ENCODE data around the gene FGF23.
"Not testable (repeated sequence)": the region's sequence is repeated elsewhere in the genome, so short reads cannot be mapped to it uniquely, and the experiment has no call there.

The FGF23 gene

GRCh38 chr12:4407136-4407535, 27.6 kb upstream of the FGF23 start:
- no peaks in the 10 kb centered on the region for H3K27me3 ChIP-seq (ENCODE audit: control insufficient read depth in 1 of 2, insufficient read depth in 2 of 2, low read length in 2 of 2)
- no peaks in the 10 kb centered on the region for H3K4me1 ChIP-seq (ENCODE audit: insufficient read depth, low read length)
- no peaks in the 10 kb centered on the region for H3K9me3 ChIP-seq (ENCODE audit: low read length)
- no peak overlapping the region for H3K27ac ChIP-seq (ENCODE audit: low read depth, low read length)
- no peak overlapping the region for H3K9ac ChIP-seq (ENCODE audit: low read length)
- H3K4me3 ChIP-seq (ENCODE audit: low read depth in 1 of 2, low read length in 2 of 2): no peak overlapping the region
- no peaks in the 10 kb centered on the region for H3K36me3 ChIP-seq (ENCODE audit: insufficient read depth, low read length)

DNA sequence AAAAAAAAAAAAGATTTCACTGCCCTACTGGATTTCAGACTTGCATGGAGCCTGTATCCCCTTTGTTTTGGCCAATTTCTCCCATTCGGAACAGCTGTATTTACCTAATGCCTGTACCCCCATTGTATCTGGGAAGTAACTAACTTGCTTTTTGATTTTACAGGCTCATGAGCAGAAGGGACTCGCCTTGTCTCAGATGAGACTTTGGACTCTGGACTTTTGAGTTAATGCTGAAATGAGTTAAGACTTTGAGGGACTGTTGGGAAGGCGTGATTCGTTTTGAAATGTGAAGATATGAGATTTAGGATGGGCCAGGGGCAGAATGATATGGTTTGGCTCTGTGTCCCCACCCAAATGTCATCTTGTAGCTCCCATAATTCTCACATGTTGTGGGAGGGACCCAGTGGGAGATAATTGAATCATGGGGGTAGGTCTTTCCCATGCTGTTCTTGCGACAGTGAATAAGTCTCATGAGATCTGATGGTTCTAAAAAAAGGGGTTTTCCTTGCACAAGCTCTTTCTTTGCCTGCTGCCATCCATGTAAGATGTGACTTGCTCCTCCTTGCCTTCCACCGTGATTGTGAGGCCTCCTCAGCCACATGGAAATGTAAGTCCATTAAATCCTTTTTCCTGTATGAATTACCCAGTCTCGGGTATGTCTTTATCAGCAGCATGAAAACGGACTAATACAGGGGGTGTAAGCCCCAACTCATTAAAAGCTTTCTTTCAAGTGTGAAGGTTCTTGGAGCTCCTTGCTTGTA, 25.5 kb upstream of the FGF23 start:
- H3K4me3 ChIP-seq (ENCODE audit: low read depth in 1 of 2, low read length in 2 of 2); H3K27me3 ChIP-seq (ENCODE audit: control insufficient read depth in 1 of 2, insufficient read depth in 2 of 2, low read length in 2 of 2); H3K9me3 ChIP-seq (ENCODE audit: low read length); H3K27ac ChIP-seq (ENCODE audit: low read depth, low read length); H3K4me1 ChIP-seq (ENCODE audit: insufficient read depth, low read length); H3K9ac ChIP-seq (ENCODE audit: low read length); H3K36me3 ChIP-seq (ENCODE audit: insufficient read depth, low read length): not testable (repeated sequence)

- Histone ChIP-seq H3K27ac (ENCODE audit: low read depth, low read length) (no peak overlapping the region), H3K4me3 (ENCODE audit: low read depth in 1 of 2, low read length in 2 of 2) (no peak overlapping the region), H3K9me3 (ENCODE audit: low read length) (no peaks in the 10 kb centered on the region), H3K4me1 (ENCODE audit: insufficient read depth, low read length) (no peaks in the 10 kb centered on the region), H3K36me3 (ENCODE audit: insufficient read depth, low read length) (no peaks in the 10 kb centered on the region), H3K9ac (ENCODE audit: low read length) (no peak overlapping the region), H3K27me3 (ENCODE audit: control insufficient read depth in 1 of 2, insufficient read depth in 2 of 2, low read length in 2 of 2) (no peaks in the 10 kb centered on the region)
Measured at GRCh38 chr12:4402996-4403395, 23.5 kb upstream of the FGF23 start.

DNA sequence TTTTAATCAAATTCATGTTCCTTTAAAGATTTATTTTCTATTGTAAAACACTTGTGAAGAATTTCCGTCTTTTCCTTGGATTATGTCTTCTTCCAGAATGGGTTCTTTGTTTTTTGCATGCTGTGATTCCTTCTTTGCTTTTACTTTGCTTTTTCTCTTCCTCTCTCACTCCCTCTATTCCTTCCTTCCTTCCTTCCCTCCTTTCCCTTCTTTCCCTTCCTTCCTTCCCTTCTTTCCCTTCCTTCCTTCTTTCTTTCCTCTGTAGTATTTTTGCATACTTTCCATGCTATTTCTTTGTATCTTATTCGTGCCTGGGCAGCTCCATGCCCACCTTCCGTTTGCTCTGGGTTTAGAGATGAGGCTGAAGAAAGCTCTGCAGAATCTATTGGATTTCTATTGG, 21.6 kb upstream of the FGF23 start:
- no peaks in the 10 kb centered on the region for H3K4me1 ChIP-seq (ENCODE audit: insufficient read depth, low read length)
- no peak overlapping the region for H3K4me3 ChIP-seq (ENCODE audit: low read depth in 1 of 2, low read length in 2 of 2)
- no peaks in the 10 kb centered on the region for H3K9me3 ChIP-seq (ENCODE audit: low read length)
- no peaks in the 10 kb centered on the region for H3K27me3 ChIP-seq (ENCODE audit: control insufficient read depth in 1 of 2, insufficient read depth in 2 of 2, low read length in 2 of 2)
- no peak overlapping the region for H3K27ac ChIP-seq (ENCODE audit: low read depth, low read length)
- no peak overlapping the region for H3K9ac ChIP-seq (ENCODE audit: low read length)
- no peaks in the 10 kb centered on the region for H3K36me3 ChIP-seq (ENCODE audit: insufficient read depth, low read length)

GRCh38 chr12:4395818-4396217, 16.3 kb upstream of the FGF23 start:
- H3K9ac ChIP-seq (ENCODE audit: low read length): no peak overlapping the region

GRCh38 chr12:4393211-4393610, 13.7 kb upstream of the FGF23 start:
- Histone ChIP-seq H3K36me3 (ENCODE audit: insufficient read depth, low read length) (no peaks in the 10 kb centered on the region), H3K27ac (ENCODE audit: low read depth, low read length) (no peak overlapping the region), H3K4me3 (ENCODE audit: low read depth in 1 of 2, low read length in 2 of 2) (no peak overlapping the region), H3K27me3 (ENCODE audit: control insufficient read depth in 1 of 2, insufficient read depth in 2 of 2, low read length in 2 of 2) (peaks cover 0 to 6% of the 10 kb centered on the region in 2 donors), H3K4me1 (ENCODE audit: insufficient read depth, low read length) (no peaks in the 10 kb centered on the region), H3K9me3 (ENCODE audit: low read length) (no peaks in the 10 kb centered on the region), H3K9ac (ENCODE audit: low read length) (no peak overlapping the region)

More at GRCh38 chr12:4395818-4396217, 16.3 kb upstream of the FGF23 start:
- no peak overlapping the region for H3K4me3 ChIP-seq (ENCODE audit: low read depth in 1 of 2, low read length in 2 of 2)
- no peak overlapping the region for H3K27ac ChIP-seq (ENCODE audit: low read depth, low read length)
- H3K36me3 ChIP-seq (ENCODE audit: insufficient read depth, low read length): no peaks in the 10 kb centered on the region
- H3K27me3 ChIP-seq (ENCODE audit: control insufficient read depth in 1 of 2, insufficient read depth in 2 of 2, low read length in 2 of 2): peaks cover 0 to 6% of the 10 kb centered on the region in 2 donors
- no peaks in the 10 kb centered on the region for H3K9me3 ChIP-seq (ENCODE audit: low read length)
- no peaks in the 10 kb centered on the region for H3K4me1 ChIP-seq (ENCODE audit: insufficient read depth, low read length)

DNA sequence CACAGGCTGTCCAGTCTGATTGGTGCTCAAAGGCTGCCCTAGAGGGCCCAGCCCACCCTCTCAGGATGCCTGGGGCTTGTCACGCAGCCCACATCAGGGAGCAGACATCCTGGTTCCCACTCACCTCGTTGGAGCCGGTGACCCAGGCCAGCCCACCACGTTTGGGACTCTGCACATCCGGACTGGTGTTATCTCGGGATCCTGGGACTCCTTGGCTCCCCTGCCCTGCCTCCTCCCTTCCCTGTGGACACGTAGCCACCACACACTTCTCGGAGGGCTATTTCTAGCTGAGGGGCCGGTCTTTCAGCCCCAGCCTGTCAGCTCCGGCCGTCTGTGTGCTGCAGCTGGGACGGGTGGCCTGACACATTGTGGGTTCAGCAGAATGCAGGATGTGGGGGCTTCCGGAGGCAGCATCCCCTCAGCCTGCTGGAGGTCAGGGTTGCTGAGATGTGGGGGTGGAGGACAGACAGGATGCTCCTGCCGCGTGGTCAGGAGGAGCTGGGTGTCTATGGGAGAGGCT, 12.8 kb upstream of the FGF23 start:
- no peaks in the 10 kb centered on the region for H3K36me3 ChIP-seq (ENCODE audit: insufficient read depth, low read length)
- no peaks in the 10 kb centered on the region for H3K9me3 ChIP-seq (ENCODE audit: low read length)
- peaks cover 0 to 6% of the 10 kb centered on the region in 2 donors for H3K27me3 ChIP-seq (ENCODE audit: control insufficient read depth in 1 of 2, insufficient read depth in 2 of 2, low read length in 2 of 2)

DNA sequence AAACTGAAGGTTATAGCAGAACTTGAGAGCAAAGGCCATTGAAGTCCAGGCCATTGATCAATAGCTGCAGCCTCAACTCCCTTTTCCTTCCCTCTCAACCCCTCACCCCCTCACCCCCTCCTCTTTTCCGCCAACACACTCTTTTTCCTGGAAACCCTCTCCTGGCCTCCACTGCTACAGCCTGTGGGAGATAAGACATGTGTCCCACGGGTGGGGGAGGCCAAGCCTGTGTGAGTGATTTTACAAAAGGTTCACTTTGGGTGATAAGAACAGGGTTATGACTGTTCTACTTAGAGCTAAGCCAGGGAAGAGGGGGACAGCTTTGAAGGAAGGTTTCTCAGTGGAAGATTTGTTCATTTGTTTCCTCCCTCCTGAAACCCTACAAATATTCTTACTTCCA, 9.2 kb upstream of the FGF23 start:
- Histone ChIP-seq H3K4me1 (ENCODE audit: insufficient read depth, low read length) (no peaks in the 10 kb centered on the region), H3K4me3 (ENCODE audit: low read depth in 1 of 2, low read length in 2 of 2) (no peak overlapping the region), H3K27me3 (ENCODE audit: control insufficient read depth in 1 of 2, insufficient read depth in 2 of 2, low read length in 2 of 2) (peaks cover 0 to 6% of the 10 kb centered on the region in 2 donors)

More for the DNA sequence above, 12.8 kb upstream of the FGF23 start:
- Histone ChIP-seq H3K4me1 (ENCODE audit: insufficient read depth, low read length) (no peaks in the 10 kb centered on the region), H3K4me3 (ENCODE audit: low read depth in 1 of 2, low read length in 2 of 2) (no peak overlapping the region), H3K9ac (ENCODE audit: low read length) (no peak overlapping the region), H3K27ac (ENCODE audit: low read depth, low read length) (no peak overlapping the region)

GRCh38 chr12:4388032-4388431, 8.5 kb upstream of the FGF23 start:
- H3K9me3 ChIP-seq (ENCODE audit: low read length): no peaks in the 10 kb centered on the region
- H3K27ac ChIP-seq (ENCODE audit: low read depth, low read length): no peak overlapping the region
- no peak overlapping the region for H3K4me3 ChIP-seq (ENCODE audit: low read depth in 1 of 2, low read length in 2 of 2)
- H3K4me1 ChIP-seq (ENCODE audit: insufficient read depth, low read length): no peaks in the 10 kb centered on the region
- peaks cover 0 to 6% of the 10 kb centered on the region in 2 donors for H3K27me3 ChIP-seq (ENCODE audit: control insufficient read depth in 1 of 2, insufficient read depth in 2 of 2, low read length in 2 of 2)
- H3K36me3 ChIP-seq (ENCODE audit: insufficient read depth, low read length): no peaks in the 10 kb centered on the region
- no peak overlapping the region for H3K9ac ChIP-seq (ENCODE audit: low read length)

More for the DNA sequence above, 9.2 kb upstream of the FGF23 start:
- Histone ChIP-seq H3K36me3 (ENCODE audit: insufficient read depth, low read length) (no peaks in the 10 kb centered on the region), H3K27ac (ENCODE audit: low read depth, low read length) (no peak overlapping the region), H3K9me3 (ENCODE audit: low read length) (no peaks in the 10 kb centered on the region), H3K9ac (ENCODE audit: low read length) (no peak overlapping the region)

- no peak overlapping the region for H3K27ac ChIP-seq (ENCODE audit: low read depth, low read length)
- H3K4me1 ChIP-seq (ENCODE audit: insufficient read depth, low read length): no peaks in the 10 kb centered on the region
- no peak overlapping the region for H3K9ac ChIP-seq (ENCODE audit: low read length)
- H3K4me3 ChIP-seq (ENCODE audit: low read depth in 1 of 2, low read length in 2 of 2): no peak overlapping the region
- no peaks in the 10 kb centered on the region for H3K36me3 ChIP-seq (ENCODE audit: insufficient read depth, low read length)
- H3K27me3 ChIP-seq (ENCODE audit: control insufficient read depth in 1 of 2, insufficient read depth in 2 of 2, low read length in 2 of 2): peaks cover 0 to 6% of the 10 kb centered on the region in 2 donors
- no peaks in the 10 kb centered on the region for H3K9me3 ChIP-seq (ENCODE audit: low read length)
Measured at GRCh38 chr12:4387607-4388006, 8.1 kb upstream of the FGF23 start.

DNA sequence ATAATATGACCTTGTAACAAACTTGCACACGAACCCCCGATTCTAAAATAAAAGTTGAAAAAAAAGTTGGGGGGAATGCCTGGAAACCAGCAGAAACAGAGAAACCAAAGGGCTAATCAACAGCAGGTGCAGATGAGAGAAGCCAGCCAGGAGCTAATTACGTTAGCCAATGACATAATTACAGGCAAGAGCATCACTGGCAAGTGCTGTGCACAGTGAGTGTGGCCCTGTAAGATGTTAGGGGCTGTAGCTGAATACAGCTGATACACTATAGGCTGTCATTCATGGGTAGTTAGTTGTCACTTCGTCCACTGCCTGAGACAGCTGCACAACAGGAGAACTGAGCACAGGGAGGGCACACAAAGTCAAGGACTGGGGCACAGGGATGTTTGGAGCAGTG, 7.3 kb upstream of the FGF23 start:
- Histone ChIP-seq H3K9me3 (ENCODE audit: low read length) (no peaks in the 10 kb centered on the region), H3K27ac (ENCODE audit: low read depth, low read length) (no peak overlapping the region), H3K4me1 (ENCODE audit: insufficient read depth, low read length) (no peaks in the 10 kb centered on the region), H3K4me3 (ENCODE audit: low read depth in 1 of 2, low read length in 2 of 2) (no peak overlapping the region), H3K36me3 (ENCODE audit: insufficient read depth, low read length) (no peaks in the 10 kb centered on the region), H3K27me3 (ENCODE audit: control insufficient read depth in 1 of 2, insufficient read depth in 2 of 2, low read length in 2 of 2) (no peaks in the 10 kb centered on the region), H3K9ac (ENCODE audit: low read length) (no peak overlapping the region)

DNA sequence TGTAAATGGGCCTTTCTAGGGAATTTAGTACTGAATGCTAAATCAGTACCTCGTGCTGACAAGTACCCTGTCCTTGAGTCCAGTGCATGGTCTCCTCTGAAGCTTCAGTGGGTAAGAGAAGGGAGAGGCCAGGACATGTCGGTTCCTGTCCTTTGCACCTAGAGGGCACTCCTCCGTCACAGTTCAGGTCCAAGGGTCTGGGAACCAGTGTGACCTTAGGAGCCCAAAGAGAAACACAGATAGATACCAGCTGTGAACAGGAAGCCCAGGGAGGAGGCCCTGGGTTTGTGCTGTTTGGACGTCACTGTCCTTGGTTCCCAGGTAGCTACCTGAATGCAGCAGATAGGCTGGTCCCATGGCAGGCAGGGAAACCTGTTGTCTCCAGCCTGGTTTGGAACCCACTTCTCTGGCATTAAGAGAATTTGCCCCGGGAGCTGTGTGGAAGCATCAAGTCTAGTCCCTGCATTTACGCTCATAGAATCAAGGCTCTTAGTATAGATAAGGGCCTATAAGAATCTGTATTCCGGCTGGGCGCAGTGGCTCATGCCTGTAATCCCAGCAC, 3.9 kb upstream of the FGF23 start:
- Histone ChIP-seq H3K27me3 (ENCODE audit: control insufficient read depth in 1 of 2, insufficient read depth in 2 of 2, low read length in 2 of 2) (peaks cover 0 to 4% of the 10 kb centered on the region in 2 donors), H3K9ac (ENCODE audit: low read length) (no peak overlapping the region), H3K4me3 (ENCODE audit: low read depth in 1 of 2, low read length in 2 of 2) (no peak overlapping the region), H3K4me1 (ENCODE audit: insufficient read depth, low read length) (no peaks in the 10 kb centered on the region), H3K9me3 (ENCODE audit: low read length) (no peaks in the 10 kb centered on the region), H3K36me3 (ENCODE audit: insufficient read depth, low read length) (no peaks in the 10 kb centered on the region), H3K27ac (ENCODE audit: low read depth, low read length) (no peak overlapping the region)
